Omental fat pad (tissue), 4 donors: ENCODE measurements around the gene GPR158. TPM values are rescaled to one million over a fixed set of nuclear protein-coding genes. Genes with fewer than 3 reads are reported as not detected.

Experiments used
- ATAC-seq: fragments of 150-250 bp; one replicate; pipeline ENCODE4 v1.9.1; 2016; ENCODE audit warnings: mild to moderate bottlenecking, moderate library complexity; ENCODE audit not compliant: low FRiP score
- DNase-seq: peaks from one replicate; pipeline ENCODE4 v3.0.0-alpha.2; 2019; ENCODE audit warnings: low spot score
- CTCF ChIP-seq, 3 donors: fragments of 450-650 bp; IDR thresholded peaks; one replicate each; pipeline ENCODE4 v1.5.1; 2016 to 2017; ENCODE audit warnings: antibody characterized with exemption in 3 of 3, mild to moderate bottlenecking in 3 of 3, moderate library complexity in 2 of 3
- total RNA-seq, 4 donors: library from RNA; depleted of rRNA; stranded (reverse); fragments of >200 nt; gene quantifications; one replicate each; pipeline ENCODE4 v1.1.0, GENCODE V29; 2016

Gene GPR158
- total RNA-seq, 4 donors from 2014 or later, result 0.19 to 0.48 (median 0.32) TPM; not detected in 1

GRCh38 chr10:25465582-25466372 lies 291.0 kb downstream of the GPR158 start:
- DNase-seq (no peak), ATAC-seq (no peak)
- TF ChIP-seq CTCF (IDR thresholded peaks at IDR 0.05), result no peak

- no peak for DNase-seq
- TF ChIP-seq CTCF (IDR thresholded peaks at IDR 0.05), result no peak
- no peak for ATAC-seq
Observed at GRCh38 chr10:25467881-25468280, 293.1 kb downstream of the GPR158 start.

- no peak for DNase-seq
- TF ChIP-seq CTCF (IDR thresholded peaks at IDR 0.05), result no peak
- ATAC-seq, result no peak
Observed at GRCh38 chr10:25481467-25481866, 306.7 kb downstream of the GPR158 start.

- DNase-seq, result no peak
- no peak for TF ChIP-seq CTCF (IDR thresholded peaks at IDR 0.05)
- no peak for ATAC-seq
Observed at GRCh38 chr10:25483999-25484398, 309.2 kb downstream of the GPR158 start.

- no peak for TF ChIP-seq CTCF (IDR thresholded peaks at IDR 0.05)
- no peak for DNase-seq
- ATAC-seq, result no peak
Observed at GRCh38 chr10:25487266-25487665, 312.5 kb downstream of the GPR158 start.

- TF ChIP-seq CTCF (IDR thresholded peaks at IDR 0.05), result no peak
- no peak for ATAC-seq
- no peak for DNase-seq
Observed at GRCh38 chr10:25492040-25492439, 317.2 kb downstream of the GPR158 start.

GRCh38 chr10:25492680-25493079 lies 317.9 kb downstream of the GPR158 start:
- TF ChIP-seq CTCF (IDR thresholded peaks at IDR 0.05), result no peak
- DNase-seq, result no peak
- no peak for ATAC-seq
